Cortex of kidney (tissue), 1 donor: Measurements from ENCODE around the gene PHPT1.
"Not testable (repeated sequence)": the region's sequence is repeated elsewhere in the genome, so short reads cannot be mapped to it uniquely, and the experiment has no call there.

Experiments used
- DNase-seq: peaks from one replicate; lab custom pipeline; 2025; lab: John Stamatoyannopoulos, UW

The PHPT1 gene

GRCh38 chr9:136837146-136837855 is 11.9 kb upstream of the PHPT1 start:
- no peak for DNase-seq

- DNase-seq: not testable (repeated sequence)
Measured at GRCh38 chr9:136837856-136838277, 11.3 kb upstream of the PHPT1 start.

GRCh38 chr9:136838314-136839228 is 10.6 kb upstream of the PHPT1 start:
- no peak for DNase-seq

GRCh38 chr9:136839229-136840139 is 9.7 kb upstream of the PHPT1 start:
- DNase-seq: no peak

- DNase-seq: no peak
Measured at GRCh38 chr9:136840140-136840876, 8.9 kb upstream of the PHPT1 start.

- no peak for DNase-seq
Measured at GRCh38 chr9:136840877-136841645, 8.1 kb upstream of the PHPT1 start.

- not testable (repeated sequence) for DNase-seq
Measured at GRCh38 chr9:136841646-136842379, 7.4 kb upstream of the PHPT1 start.

GRCh38 chr9:136842380-136842948 is 6.7 kb upstream of the PHPT1 start, which contains the start of gene AJM1:
Gene AJM1 (plus strand): TSS chr9:136842478. CDS start chr9:136844415, 1,937 bp downstream.
- not testable (repeated sequence) for DNase-seq

- not testable (repeated sequence) for DNase-seq
Measured at GRCh38 chr9:136843159-136843800, 5.9 kb upstream of the PHPT1 start.

- not testable (repeated sequence) for DNase-seq
Measured at GRCh38 chr9:136843801-136844740, 5.1 kb upstream of the PHPT1 start.

GRCh38 chr9:136844761-136845464 is 4.3 kb upstream of the PHPT1 start:
- DNase-seq: no peak

GRCh38 chr9:136845465-136846260 is 3.5 kb upstream of the PHPT1 start:
- DNase-seq: no peak

- no peak for DNase-seq
Measured at GRCh38 chr9:136846376-136847087, 2.7 kb upstream of the PHPT1 start.

- no peak for DNase-seq
Measured at GRCh38 chr9:136847088-136847825, 2.0 kb upstream of the PHPT1 start.
